Measurements from ENCODE around the gene PGM2L1. TPM values are rescaled to one million over a fixed set of nuclear protein-coding genes. Genes with fewer than 3 reads are reported as not detected.
"Not testable (repeated sequence)": the region's sequence is repeated elsewhere in the genome, so short reads cannot be mapped to it uniquely, and the experiment has no call there.

Gene PGM2L1
- total RNA-seq, 1 donor: 18.3 TPM

GRCh38 chr11:74345420-74345819 lies 52.8 kb downstream of the PGM2L1 start:
- no peak for DNase-seq (ENCODE audit: low read depth in 2 of 3, low spot score in 2 of 3)

GRCh38 chr11:74341921-74342320 lies 56.3 kb downstream of the PGM2L1 start:
- DNase-seq (ENCODE audit: low read depth in 2 of 3, low spot score in 2 of 3): no peak

- no peak for DNase-seq (ENCODE audit: low read depth in 2 of 3, low spot score in 2 of 3)
Observed at GRCh38 chr11:74339619-74340018, 58.6 kb downstream of the PGM2L1 start.

GRCh38 chr11:74338963-74339362 lies 59.3 kb downstream of the PGM2L1 start:
- no peak for DNase-seq (ENCODE audit: low read depth in 2 of 3, low spot score in 2 of 3)

- no peak for DNase-seq (ENCODE audit: low read depth in 2 of 3, low spot score in 2 of 3)
Observed at GRCh38 chr11:74333193-74333592, 65.0 kb downstream of the PGM2L1 start.

GRCh38 chr11:74332291-74332690 lies 65.9 kb downstream of the PGM2L1 start:
- no peak for DNase-seq (ENCODE audit: low read depth in 2 of 3, low spot score in 2 of 3)

GRCh38 chr11:74331000-74331399 lies 67.2 kb downstream of the PGM2L1 start:
- not testable (repeated sequence) for DNase-seq (ENCODE audit: low read depth in 2 of 3, low spot score in 2 of 3)

- peak in 1 of 3 donors; percentile 32 for DNase-seq (ENCODE audit: low read depth in 2 of 3, low spot score in 2 of 3)
Observed at GRCh38 chr11:74330075-74330858, 68.0 kb downstream of the PGM2L1 start.

GRCh38 chr11:74327076-74327475 lies 71.2 kb downstream of the PGM2L1 start:
- DNase-seq (ENCODE audit: low read depth in 2 of 3, low spot score in 2 of 3): no peak

- no peak for DNase-seq (ENCODE audit: low read depth in 2 of 3, low spot score in 2 of 3)
Observed at GRCh38 chr11:74326665-74327064, 71.6 kb downstream of the PGM2L1 start.

GRCh38 chr11:74325649-74326645 lies 72.3 kb downstream of the PGM2L1 start:
- DNase-seq (ENCODE audit: low read depth in 2 of 3, low spot score in 2 of 3): no peak

- DNase-seq (ENCODE audit: low read depth in 2 of 3, low spot score in 2 of 3): no peak
Observed at GRCh38 chr11:74322667-74323066, 75.6 kb downstream of the PGM2L1 start.

- DNase-seq (ENCODE audit: low read depth in 2 of 3, low spot score in 2 of 3): peak; percentile 7 to 90 (median 55)
Observed at GRCh38 chr11:74321487-74322188, 76.6 kb downstream of the PGM2L1 start.

- no peak for DNase-seq (ENCODE audit: low read depth in 2 of 3, low spot score in 2 of 3)
Observed at GRCh38 chr11:74320538-74320937, 77.7 kb downstream of the PGM2L1 start.

GRCh38 chr11:74319139-74319816 lies 79.0 kb downstream of the PGM2L1 start:
- no peak for DNase-seq (ENCODE audit: low read depth in 2 of 3, low spot score in 2 of 3)

GRCh38 chr11:74318241-74318932 lies 79.8 kb downstream of the PGM2L1 start:
- no peak for DNase-seq (ENCODE audit: low read depth in 2 of 3, low spot score in 2 of 3)

- DNase-seq (ENCODE audit: low read depth in 2 of 3, low spot score in 2 of 3): peak in 1 of 3 donors; percentile 23
Observed at GRCh38 chr11:74316772-74317505, 81.3 kb downstream of the PGM2L1 start.

GRCh38 chr11:74312326-74312725 lies 85.9 kb downstream of the PGM2L1 start:
- DNase-seq (ENCODE audit: low read depth in 2 of 3, low spot score in 2 of 3): no peak

GRCh38 chr11:74311352-74311926 lies 86.8 kb downstream of the PGM2L1 start, which contains the start of gene P4HA3:
Gene P4HA3, minus strand, starts transcription at chr11:74311640. Its CDS starts 29 bp downstream, at chr11:74311611.
- peak in 2 of 3 donors; percentile 67 to 69 for DNase-seq (ENCODE audit: low read depth in 2 of 3, low spot score in 2 of 3)
